ENCODE results near the gene SIPA1L2. TPM values are rescaled to one million over a fixed set of nuclear protein-coding genes. Genes with fewer than 3 reads are reported as not detected.

SIPA1L2 gene
- total RNA-seq, 2 experiments from 2014 or later: 0.41 to 0.91 TPM

GRCh38 chr1:232587141-232588008 lies 42.6 kb downstream of the SIPA1L2 start:
- peaks cover 2% of the 10 kb centered on the region for H3K36me3 Mint-ChIP-seq
- DNase-seq (no peak), ATAC-seq (no peak)
- H3K4me3 Mint-ChIP-seq: no peak overlapping the region
- no peaks in the 10 kb centered on the region for H3K27me3 Mint-ChIP-seq
- H3K27ac Mint-ChIP-seq: no peak overlapping the region
- CTCF ChIA-PET: interaction anchor here (1.2 kb wide), 1 partner anchor 11 kb away, joined by 6 read pairs; no protein-coding TSS in a partner anchor
- H3K4me1 Mint-ChIP-seq: peaks cover 16% of the 10 kb centered on the region
- peaks cover 2% of the 10 kb centered on the region for H3K9me3 Mint-ChIP-seq (ENCODE audit: low read depth)

GRCh38 chr1:232586679-232587078 lies 43.3 kb downstream of the SIPA1L2 start:
- Mint-ChIP-seq H3K27me3 (no peaks in the 10 kb centered on the region), H3K36me3 (peaks cover 2% of the 10 kb centered on the region), H3K4me1 (peaks cover 16% of the 10 kb centered on the region), H3K4me3 (no peak overlapping the region), H3K27ac (no peak overlapping the region), H3K9me3 (ENCODE audit: low read depth) (peaks cover 2% of the 10 kb centered on the region)
- DNase-seq (no peak), ATAC-seq (no peak)
- CTCF ChIA-PET: interaction anchor here (1.2 kb wide), 1 partner anchor 11 kb away, joined by 6 read pairs; no protein-coding TSS in a partner anchor

GRCh38 chr1:232585486-232585885 lies 44.4 kb downstream of the SIPA1L2 start:
- Mint-ChIP-seq H3K4me3 (no peak overlapping the region), H3K27me3 (no peaks in the 10 kb centered on the region), H3K9me3 (ENCODE audit: low read depth) (peaks cover 2% of the 10 kb centered on the region), H3K4me1 (peaks cover 18% of the 10 kb centered on the region), H3K27ac (no peak overlapping the region), H3K36me3 (peaks cover 4% of the 10 kb centered on the region)
- CTCF ChIA-PET: no interaction called here
- DNase-seq (no peak), ATAC-seq (no peak)

- DNase-seq (no peak), ATAC-seq (no peak)
- Mint-ChIP-seq H3K27me3 (no peaks in the 10 kb centered on the region), H3K27ac (no peak overlapping the region), H3K4me3 (no peak overlapping the region), H3K36me3 (peaks cover 4% of the 10 kb centered on the region), H3K9me3 (ENCODE audit: low read depth) (no peaks in the 10 kb centered on the region), H3K4me1 (peaks cover 36% of the 10 kb centered on the region)
- CTCF ChIA-PET: no interaction called here
These were observed 48.0 kb downstream of the SIPA1L2 start for GRCh38 chr1:232581932-232582331.

Other genes starting within 250 kb of the SIPA1L2 start
- 1 to 10 TPM; 2.5 to 2.8 TPM for gene MAP10, start 175.3 kb upstream of the SIPA1L2 start, total RNA-seq